ENCODE data around the gene ATF6B. TPM values are rescaled to one million over a fixed set of nuclear protein-coding genes. Genes with fewer than 3 reads are reported as not detected.

Gene ATF6B
- total RNA-seq, 1 experiment from 2014 or later: 45.3 TPM

GRCh38 chr6:32074996-32075532 is 53.0 kb downstream of the ATF6B start:
- Histone ChIP-seq H3K23me2 (ENCODE audit: insufficient read length, low read depth, low read length, poor library complexity, severe bottlenecking) (no peaks in the 10 kb centered on the region), H4K20me1 (ENCODE audit: control insufficient read depth, insufficient read depth, insufficient read length) (no peaks in the 10 kb centered on the region), H2BK120ac (ENCODE audit: low read depth, low read length, poor library complexity, severe bottlenecking) (no peak overlapping the region), H3K27me3 (ENCODE audit: insufficient read depth, low read length) (no peaks in the 10 kb centered on the region), H3K79me2 (ENCODE audit: insufficient read depth, low read length) (no peaks in the 10 kb centered on the region), H3K4me1 (ENCODE audit: insufficient read depth, low read length) (no peaks in the 10 kb centered on the region), H3K79me1 (ENCODE audit: insufficient read depth, low read depth, low read length, poor library complexity, severe bottlenecking) (no peaks in the 10 kb centered on the region), H2BK15ac (ENCODE audit: low read depth, low read length) (no peak overlapping the region), H2AK5ac (ENCODE audit: insufficient read length, low read length) (no peak overlapping the region), H3K18ac (ENCODE audit: insufficient read length, low read depth, low read length) (no peak overlapping the region), H3T11ph (ENCODE audit: low read length) (no peak overlapping the region), H2BK12ac (ENCODE audit: insufficient read length, low read depth, low read length) (no peak overlapping the region), H3K23ac (ENCODE audit: insufficient read length, low read depth, low read length) (no peak overlapping the region), H3K4ac (ENCODE audit: low read depth, low read length) (no peak overlapping the region), H3K27ac (ENCODE audit: insufficient read length, low read depth, low read length) (no peak overlapping the region), H4K5ac (ENCODE audit: insufficient read length, low read depth, low read length) (no peak overlapping the region), H3K9ac (ENCODE audit: extremely low read depth, insufficient read length, low read length) (no peak overlapping the region), H3K14ac (ENCODE audit: insufficient read depth, low read length) (no peak overlapping the region), H4K8ac (replicated peaks; ENCODE audit: insufficient read length, low read depth, low read length) (no peak overlapping the region), H3K4me2 (ENCODE audit: insufficient read depth, insufficient read length, low read length) (no peak overlapping the region), H2AFZ (ENCODE audit: low read length) (no peak overlapping the region), H3K9me3 (ENCODE audit: control insufficient read depth, low read depth, low read length) (no peaks in the 10 kb centered on the region), H2BK20ac (ENCODE audit: low read depth, low read length, poor library complexity, severe bottlenecking) (no peak overlapping the region), H2BK5ac (ENCODE audit: insufficient read length, low read length) (no peak overlapping the region), H3K56ac (ENCODE audit: insufficient read length, low read depth, low read length) (no peak overlapping the region), H4K91ac (ENCODE audit: insufficient read length, low read depth, low read length) (no peak overlapping the region)
- TF ChIP-seq, protein P1, sequence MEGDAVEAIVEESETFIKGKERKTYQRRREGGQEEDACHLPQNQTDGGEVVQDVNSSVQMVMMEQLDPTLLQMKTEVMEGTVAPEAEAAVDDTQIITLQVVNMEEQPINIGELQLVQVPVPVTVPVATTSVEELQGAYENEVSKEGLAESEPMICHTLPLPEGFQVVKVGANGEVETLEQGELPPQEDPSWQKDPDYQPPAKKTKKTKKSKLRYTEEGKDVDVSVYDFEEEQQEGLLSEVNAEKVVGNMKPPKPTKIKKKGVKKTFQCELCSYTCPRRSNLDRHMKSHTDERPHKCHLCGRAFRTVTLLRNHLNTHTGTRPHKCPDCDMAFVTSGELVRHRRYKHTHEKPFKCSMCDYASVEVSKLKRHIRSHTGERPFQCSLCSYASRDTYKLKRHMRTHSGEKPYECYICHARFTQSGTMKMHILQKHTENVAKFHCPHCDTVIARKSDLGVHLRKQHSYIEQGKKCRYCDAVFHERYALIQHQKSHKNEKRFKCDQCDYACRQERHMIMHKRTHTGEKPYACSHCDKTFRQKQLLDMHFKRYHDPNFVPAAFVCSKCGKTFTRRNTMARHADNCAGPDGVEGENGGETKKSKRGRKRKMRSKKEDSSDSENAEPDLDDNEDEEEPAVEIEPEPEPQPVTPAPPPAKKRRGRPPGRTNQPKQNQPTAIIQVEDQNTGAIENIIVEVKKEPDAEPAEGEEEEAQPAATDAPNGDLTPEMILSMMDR (conservative IDR thresholded peaks at IDR 0.05): no peak
- Mint-ChIP-seq H3K4me1 (peaks cover 24 to 31% of the 10 kb centered on the region in 2 experiments), H3K9me3 (no peaks in the 10 kb centered on the region), H3K27me3 (ENCODE audit: low read depth) (peaks cover 5% of the 10 kb centered on the region), H3K36me3 (ENCODE audit: insufficient read depth in 1 of 3, low read depth in 3 of 3) (no peaks in the 10 kb centered on the region; a peak in 1 of 7 replicates), H3K27ac (peak overlapping the region in 2 of 3 experiments; percentile 3 to 78; a peak in 2 of 7 replicates), H3K4me3 (no peak overlapping the region)
- WGBS (ENCODE audit: extremely low coverage, insufficient read length, low lambda C conversion rate): no CpG with 5 or more reads among the region's 8 CpGs
- DNase-seq: no peak

All from H9 (cell line).